ENCODE data around the gene GET4.
"Not testable (repeated sequence)": the region's sequence is repeated elsewhere in the genome, so short reads cannot be mapped to it uniquely, and the experiment has no call there.

The GET4 gene

DNA sequence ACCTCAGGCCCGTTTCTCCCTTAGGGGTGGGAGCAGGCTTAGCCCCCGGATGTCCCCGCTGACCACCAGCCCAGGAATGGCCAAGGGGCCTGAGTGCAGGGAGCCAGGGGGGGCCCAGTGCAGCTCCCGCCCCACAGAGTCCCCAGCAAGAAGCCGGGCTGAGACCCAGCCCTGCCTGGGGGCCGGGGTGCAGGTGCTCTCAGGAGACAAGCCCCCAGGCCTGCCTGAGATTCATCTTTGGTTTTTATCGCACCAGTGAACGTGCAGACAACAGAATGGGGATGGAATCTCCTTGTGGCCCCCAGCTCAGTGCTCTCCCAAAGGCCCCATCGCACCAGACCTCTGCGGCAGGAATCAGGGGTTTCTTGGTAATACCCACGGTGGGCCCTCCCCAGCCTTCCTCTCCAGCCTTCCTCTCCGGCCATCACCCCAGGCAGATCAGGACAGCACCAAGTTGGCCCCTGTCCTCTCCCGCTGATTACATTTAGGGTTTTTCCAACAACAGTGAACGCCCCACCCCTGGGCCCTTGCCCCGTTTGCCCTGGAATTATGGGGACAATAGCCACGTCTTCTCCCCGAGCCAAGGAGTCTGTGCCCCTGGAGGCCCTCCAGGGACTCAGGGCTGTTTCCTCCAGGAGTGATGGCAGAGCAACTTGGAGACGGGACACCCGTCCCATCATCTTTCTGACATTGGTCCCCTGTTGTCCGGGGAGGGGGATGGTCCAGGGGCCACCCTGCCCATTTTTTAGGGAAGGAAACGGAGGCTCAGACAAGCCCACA, 55.7 kb downstream of the GET4 start:
- no peak for DNase-seq

DNA sequence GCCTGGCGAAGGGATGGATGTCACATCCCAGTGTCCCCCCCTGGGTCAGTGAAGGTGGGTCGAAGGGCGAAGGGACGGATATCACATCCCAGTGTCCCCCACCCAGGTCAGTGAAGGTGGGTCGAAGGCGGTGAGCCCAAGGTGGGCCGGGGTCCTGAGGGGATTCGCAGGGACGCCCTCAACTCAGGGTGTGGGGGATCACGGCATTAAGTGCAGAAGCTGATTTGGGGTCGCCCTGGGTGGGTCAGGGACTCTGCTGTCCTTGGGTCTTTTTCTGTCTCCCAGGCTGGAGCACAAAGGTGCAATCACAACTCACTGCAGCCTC, 56.3 kb downstream of the GET4 start:
- no peak for DNase-seq

DNA sequence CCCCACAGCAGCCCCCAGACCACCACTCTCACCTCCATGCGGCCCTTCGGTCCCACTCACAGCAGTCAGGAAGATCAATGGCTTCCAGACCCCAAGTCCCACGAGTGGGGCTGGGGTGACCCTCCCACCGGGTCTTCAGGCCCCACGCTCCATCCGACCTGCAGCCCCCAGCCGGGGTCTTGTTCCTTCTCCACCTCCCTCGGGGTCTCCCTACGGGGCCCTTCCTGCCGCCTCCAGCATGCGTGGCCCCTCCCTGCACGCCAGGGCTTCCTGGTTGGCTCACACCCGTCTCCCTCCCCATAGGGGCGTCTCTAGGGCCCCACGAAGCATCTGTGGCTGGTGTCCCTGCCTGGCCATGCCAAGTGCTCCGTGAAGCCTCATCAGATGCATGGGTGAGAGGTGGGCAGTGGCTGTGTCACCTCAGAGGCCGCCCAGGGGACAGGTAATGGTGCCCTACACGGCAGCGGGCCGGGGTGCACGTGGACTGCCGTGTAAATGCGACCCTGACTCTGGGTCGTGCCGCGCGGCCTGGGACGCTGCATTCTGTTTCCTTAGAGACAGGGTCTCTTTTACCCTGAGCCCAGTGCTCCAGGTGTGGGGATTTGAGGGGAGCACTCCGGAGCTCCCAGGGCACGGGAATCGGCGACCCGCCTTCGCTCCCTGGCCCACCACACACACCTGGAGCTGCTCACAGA, 58.3 kb downstream of the GET4 start:
- DNase-seq = no peak

DNA sequence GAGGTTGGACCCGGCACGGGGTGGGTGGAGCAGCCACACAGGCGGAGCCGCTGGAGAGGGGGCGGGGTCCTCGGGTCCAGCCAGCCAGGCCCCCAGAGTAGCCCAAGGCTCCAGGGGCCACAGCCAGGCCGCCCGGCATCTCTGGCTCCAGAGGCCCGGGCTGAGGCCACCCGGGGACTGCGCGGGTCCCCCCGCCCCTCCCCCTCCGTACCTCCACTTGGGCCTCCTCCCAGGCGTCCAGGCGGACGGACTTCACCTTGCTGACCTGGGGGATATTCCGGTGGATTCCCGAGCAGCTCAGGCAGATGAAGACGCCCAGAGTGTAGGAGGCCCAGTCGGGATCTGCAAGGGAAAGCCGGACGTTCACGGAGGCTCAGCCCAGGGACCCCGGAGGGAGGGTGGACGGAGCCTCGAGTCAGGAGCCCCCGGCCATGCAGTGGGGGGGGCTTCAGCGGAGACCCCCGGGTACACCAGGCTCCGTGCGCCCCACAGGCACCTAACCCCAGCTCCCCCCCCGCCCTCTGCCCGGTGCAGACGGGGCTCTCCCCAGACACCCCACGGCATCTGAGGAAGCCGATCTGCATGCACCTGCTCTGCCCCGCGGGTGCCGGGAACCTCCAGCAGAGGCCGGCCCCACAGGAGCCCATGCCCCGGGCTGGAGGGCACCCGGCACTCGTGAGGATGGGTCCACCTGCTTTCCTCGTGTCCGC, 59.0 kb downstream of the GET4 start:
- no peak for DNase-seq

DNA sequence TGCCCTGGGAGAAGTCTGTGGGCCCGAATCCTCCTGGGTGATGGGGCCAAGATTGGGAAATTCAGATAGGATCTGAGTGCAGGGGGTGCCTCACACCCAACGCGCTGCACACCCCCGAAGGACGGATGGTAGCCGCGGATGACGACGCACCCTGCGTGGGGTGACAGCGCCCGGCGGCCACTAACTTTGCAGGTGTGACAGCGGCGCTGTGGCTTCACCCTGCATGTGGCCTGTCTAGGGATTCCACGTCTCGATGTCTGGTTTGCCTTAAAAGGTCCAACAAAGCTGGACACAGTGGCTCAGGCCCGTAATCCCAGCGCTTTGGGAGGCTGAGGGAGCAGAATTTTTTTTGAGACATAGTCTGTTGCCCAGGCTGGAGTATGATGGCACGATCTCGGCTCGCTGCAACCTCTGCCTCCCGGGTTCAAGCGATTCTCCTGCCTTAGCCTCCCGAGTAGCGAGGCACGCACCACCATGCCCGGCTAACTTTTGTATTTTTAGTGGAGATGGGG, 59.6 kb downstream of the GET4 start:
- no peak for DNase-seq

DNA sequence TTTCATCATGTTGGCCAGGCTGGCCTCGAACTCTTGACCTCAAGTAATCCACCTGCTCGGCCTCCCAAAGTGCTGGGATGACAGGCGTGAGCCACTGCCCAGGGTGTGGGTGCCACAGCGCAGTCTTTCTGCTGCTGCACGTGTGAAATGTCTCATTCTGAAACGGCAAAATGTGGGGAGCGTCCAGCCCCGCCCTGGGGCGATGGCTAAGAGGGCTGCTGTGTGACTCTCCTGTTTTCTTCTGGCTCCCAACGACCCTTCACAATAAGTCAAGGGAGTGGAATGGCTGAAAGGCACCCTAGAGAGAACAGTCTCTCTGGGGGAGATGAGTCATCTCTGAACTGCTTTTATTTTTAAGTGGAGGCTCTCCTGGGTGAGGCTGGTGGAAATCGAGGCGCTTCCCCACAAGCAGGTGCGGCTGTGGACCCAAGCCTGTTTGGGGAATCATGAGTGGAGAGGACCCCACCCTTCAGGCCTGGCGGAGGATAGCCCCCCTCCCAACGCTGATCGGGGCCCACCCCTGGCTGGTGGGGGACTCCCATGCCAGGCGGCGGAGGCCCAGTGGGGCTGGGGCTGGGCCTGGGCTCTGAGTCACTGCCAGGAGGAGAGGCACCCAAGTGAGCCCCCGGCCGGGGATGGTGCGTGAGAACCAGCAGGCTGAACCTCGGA, 60.2 kb downstream of the GET4 start:
- DNase-seq = peak; percentile 45 to 56

DNA sequence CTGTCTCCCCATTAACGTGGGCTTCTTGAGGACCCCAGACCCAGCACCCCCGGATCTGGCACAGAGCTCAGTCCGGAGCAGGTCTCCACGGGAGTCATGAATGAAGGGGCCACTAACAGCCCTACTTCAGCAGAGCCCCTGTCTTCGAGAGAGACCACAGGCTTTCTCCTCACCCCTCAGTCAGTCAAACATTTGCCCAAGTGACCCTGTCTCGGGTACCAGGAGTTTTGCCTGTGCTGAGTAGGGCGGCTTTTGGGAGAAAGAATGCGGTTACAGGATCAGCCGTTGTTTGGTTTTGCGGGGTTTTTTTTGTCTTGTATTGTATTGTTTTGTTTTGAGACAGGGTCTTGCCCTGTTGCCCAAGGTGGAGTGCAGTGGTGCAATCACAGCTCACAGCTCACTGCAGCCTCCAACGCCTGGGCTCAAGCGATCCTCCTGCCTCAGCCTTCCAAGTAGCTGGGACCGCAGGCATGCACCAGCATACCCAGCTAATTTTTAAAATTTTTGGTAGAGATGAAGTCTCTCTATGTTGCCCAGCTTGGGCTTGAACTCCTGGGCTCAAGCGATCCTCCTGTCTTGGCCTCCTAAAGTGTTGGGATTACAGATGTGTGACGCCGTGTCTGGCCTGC, 61.6 kb downstream of the GET4 start:
- DNase-seq = no peak

DNA sequence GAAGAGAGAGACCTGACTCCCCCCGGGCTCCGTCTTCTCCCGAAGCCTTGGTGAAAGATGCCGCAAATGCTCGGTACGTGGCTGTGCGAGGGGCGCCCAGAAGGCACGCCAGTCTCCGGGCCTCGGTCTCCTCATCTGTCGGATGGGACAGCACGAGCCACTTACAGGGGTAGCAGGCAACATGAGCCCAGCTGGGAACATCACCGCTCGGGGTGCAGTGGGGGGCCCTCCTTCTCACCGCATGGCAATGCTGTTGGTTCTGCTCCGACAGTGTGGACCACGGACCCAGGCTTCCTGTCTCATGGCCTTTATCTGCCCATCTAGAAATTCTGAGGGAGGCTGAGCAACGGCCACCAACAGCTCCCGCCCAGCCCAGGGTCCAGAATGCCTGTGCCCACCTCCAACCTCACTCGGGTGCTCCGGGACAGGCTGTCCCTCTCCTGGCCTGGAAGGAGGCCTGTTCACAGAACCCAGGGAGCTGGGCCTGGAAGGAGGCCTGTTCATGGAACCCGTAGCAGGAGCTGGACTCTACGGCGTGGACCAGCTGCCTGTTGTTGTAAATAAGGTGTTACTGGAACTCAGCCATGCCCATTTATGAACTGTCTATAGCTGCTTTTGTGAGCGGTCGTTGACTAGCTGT, 62.3 kb downstream of the GET4 start:
- DNase-seq = no peak

DNA sequence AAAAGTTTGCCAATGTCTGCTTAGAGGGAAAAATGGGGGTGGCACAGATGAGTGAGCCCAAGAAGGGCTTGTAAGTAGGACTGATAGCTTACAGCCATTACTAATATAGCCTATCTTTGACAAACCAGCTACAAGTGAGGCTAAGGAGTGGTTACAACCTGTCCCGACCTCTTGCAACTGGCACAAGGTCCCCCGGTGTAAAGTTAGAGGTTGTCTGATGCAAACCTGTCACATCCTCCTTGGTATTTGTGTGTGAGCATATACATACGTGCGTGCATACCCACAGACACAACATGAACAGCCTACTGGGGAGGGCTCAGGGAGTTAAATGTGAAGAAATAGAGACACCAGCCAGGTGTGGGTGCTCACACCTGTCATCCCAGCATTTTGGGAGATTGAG, 63.5 kb downstream of the GET4 start:
- no peak for DNase-seq

DNA sequence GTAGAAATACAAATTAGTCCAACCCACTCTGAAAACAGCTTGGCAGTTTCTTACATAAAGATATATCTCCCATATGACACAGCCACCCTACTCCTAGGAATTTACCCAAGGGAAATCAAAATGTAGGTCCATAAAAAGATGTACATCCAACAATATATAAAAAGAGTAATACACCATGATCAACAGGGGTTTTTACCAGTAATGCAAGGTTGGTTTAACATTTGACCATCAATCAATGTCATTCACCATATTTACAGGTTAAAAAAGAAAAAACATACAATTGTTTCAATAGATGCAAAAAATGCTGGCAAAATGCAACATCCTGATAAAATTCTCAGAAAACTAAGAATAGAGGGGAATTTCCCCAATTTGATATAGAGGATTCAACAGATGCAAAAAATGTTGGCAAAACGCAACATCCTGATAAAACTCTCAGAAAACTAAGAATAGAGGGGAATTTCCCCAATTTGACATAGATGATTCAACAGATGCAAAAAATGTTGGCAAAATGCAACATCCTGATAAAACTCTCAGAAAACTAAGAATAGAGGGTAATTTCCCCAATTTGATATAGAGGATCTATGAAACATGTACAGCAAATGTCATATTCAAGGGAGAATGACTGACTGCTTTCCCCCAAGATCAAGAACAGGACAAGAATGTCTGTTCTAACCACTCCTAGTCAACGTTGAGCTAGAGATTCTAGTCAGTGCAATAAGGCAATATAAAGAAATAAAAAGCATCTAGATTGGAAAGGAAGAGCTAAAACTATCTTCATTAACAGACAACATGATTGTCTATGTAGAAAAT, 64.5 kb downstream of the GET4 start:
- no peak for DNase-seq

DNA sequence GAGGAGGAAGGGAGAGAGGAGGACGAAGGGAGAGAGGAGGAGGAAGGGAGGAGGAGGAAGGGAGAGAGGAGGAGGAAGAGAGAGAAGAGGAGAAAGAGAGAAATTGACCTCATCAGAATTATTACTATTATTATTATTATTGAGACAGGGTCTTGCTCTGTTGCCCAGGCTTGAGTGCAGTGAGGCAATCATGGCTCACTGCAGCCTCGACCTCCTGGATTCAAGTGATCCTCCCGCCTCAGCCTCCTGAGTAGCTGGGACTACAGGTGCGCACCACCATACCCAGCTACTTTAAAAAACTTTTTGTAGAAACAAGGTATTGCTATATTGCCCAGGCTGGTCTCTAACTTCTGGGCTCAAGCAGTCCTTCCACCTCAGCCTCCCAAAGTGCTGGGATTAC, 67.4 kb downstream of the GET4 start:
- DNase-seq = not testable (repeated sequence)

DNA sequence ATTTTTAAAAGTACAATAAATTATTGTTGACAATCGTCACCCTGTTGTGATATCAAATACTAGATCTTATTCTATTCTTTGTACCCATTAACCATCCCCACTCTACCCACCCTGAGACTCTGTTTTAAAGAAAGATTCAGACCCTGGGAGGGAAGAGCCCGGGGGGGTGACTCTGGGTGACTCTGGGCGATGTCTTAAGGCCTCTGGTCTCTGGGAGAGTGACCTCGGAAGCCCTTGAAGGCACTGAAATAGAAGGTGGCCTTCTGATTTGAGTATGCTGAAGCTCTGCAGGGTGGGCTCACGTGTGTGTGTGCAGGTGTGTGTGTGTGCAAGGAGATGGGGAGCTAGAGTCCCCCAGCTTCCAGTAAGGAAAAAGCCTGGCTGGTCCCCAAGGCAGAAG, 68.4 kb downstream of the GET4 start:
- DNase-seq = no peak

DNA sequence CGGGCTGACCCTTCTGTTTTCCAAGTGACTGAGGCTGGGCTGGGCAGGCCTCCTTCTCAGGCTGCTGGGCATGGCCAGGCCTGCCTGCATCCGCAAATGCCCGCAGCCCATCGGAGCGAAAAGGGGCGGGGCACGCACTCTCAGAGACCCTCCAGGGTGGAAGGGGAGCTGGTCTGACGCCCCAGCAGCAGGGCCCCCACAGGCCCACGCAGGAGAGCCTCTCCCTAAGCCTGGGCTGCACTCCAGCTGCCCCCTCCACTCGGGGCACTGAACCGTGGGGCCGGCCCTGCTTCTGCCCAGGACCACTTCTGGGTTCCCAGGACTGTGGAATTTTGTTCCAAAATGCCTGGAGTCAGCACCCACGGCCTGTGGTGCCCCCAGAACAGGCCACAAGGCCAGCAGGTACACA, 68.8 kb downstream of the GET4 start:
- no peak for DNase-seq

DNA sequence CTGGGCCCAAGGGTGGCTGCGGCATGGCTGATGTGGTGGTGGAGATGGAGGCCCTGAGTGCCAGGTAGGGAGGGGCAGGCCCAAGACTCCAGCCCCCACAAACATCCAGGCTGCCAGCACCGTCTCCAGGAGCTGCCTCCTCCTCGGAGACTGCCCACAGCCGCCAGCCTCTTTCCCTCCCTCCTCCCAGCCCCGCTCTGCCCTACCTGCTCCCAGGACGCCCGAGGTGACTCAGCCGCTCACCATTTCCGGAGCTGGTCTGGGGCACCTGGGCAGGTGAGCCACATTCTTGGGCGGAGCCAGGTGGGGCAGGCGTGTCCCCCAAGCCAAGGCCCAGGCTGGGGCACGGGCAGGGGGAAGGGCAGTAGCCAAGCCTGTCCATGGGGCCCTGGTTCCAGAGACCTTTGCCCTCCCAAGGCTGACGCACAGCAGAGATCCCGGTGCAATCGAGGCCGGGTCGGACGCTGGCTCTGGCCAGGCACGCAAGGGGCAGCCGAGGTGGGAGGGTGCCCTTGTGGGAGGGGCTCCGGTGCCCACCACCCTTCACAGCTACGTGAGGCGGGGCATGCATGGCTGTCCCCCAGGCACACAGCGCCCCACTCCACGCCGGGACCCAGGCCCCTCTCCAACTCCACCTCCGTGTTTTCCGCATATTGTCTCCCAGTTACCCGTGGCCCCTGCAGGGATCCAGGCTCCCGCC, 69.4 kb downstream of the GET4 start:
- DNase-seq = no peak
